ENCODE data around the gene TECR. TPM values are rescaled to one million over a fixed set of nuclear protein-coding genes. Genes with fewer than 3 reads are reported as not detected.

The TECR gene
- total and polyA plus RNA-seq, 9 of the 15 experiments (the other 6 are each of a cell fraction or from before 2014, with no cell fraction given) = 29.3 to 211 (median 81.4) TPM

- Histone ChIP-seq H3K4me2 (ENCODE audit: insufficient read depth, low read length) (no peak overlapping the region), H3K27me3 (ENCODE audit: control insufficient read depth in 2 of 2, insufficient read depth in 2 of 2, low read length in 2 of 2) (no peaks in the 10 kb centered on the region), H3K4me3 (no peak overlapping the region), H3K9me1 (ENCODE audit: control insufficient read depth, insufficient read depth, low read length) (no peaks in the 10 kb centered on the region), H3K9me3 (replicated peaks; ENCODE audit: control insufficient read depth, insufficient read depth, low read depth, low read length) (no peaks in the 10 kb centered on the region), H3K4me1 (replicated peaks in 1 of 2; ENCODE audit: control insufficient read depth in 2 of 2, insufficient read depth in 2 of 2, low read length in 2 of 2) (peaks cover 15 to 39% of the 10 kb centered on the region in 2 experiments), H3K36me3 (ENCODE audit: control insufficient read depth, insufficient read depth, low read length) (peaks cover 39% of the 10 kb centered on the region; the same call in 2 of the 3 replicates), H3K27ac (ENCODE audit: extremely low read depth, low read depth, low read length) (no peak overlapping the region), H3K79me2 (ENCODE audit: control insufficient read depth, insufficient read depth, low read length) (peaks cover 71% of the 10 kb centered on the region), H2AFZ (ENCODE audit: low read depth, low read length) (no peak overlapping the region), H3K9ac (ENCODE audit: insufficient read depth in 1 of 2, low read depth in 2 of 2, low read length in 2 of 2) (peak overlapping the region in 1 of 2 experiments; percentile 65; a peak in 2 of 4 replicates), H4K20me1 (replicated peaks; ENCODE audit: control insufficient read depth, insufficient read depth, low read length) (peaks cover 8% of the 10 kb centered on the region; the same call in 1 of the 2 replicates)
- intact Hi-C loops (cut with micrococcal nuclease) = no loop called here
- FAIRE-seq (no peak), DNase-seq (ENCODE audit: extremely low read depth in 1 of 4, low spot score in 3 of 4) (no peak), ATAC-seq (no peak)
- CTCF ChIA-PET (ENCODE audit: low intra/inter-chr PET ratio) = no interaction called here
- WGBS (ENCODE audit: insufficient coverage, low coverage, missing lambda C conversion rate) = 82% methylated on average over 20 of the region's 21 CpGs
- POLR2A ChIA-PET = no interaction called here
- no TSS peak for BruUV-seq (replicated peaks)
- in situ Hi-C loops (cut with MboI) = no loop called here
- TF ChIP-seq ZNF316 (IDR thresholded peaks at IDR 0.05) (peak; percentile 28; the same call in 1 of the 2 replicates), ELK1 (CRISPR knock-in tag; IDR thresholded peaks at IDR 0.05) (no peak), TGIF2 (CRISPR knock-in tag; IDR thresholded peaks at IDR 0.05) (no peak), ZNF318 (IDR thresholded peaks at IDR 0.05; ENCODE audit: borderline replicate concordance in 1 of 2, low read depth in 1 of 2) (no peak), POLR2G (IDR thresholded peaks at IDR 0.05; ENCODE audit: low read depth, low read length) (0 out of 2 replicates have a peak, but pooled peaks have one; percentile 24), TCF7L2 (IDR thresholded peaks at IDR 0.05; ENCODE audit: low read depth, low read length) (no peak), ZBTB5 (IDR thresholded peaks at IDR 0.05) (no peak)
Measured at GRCh38 chr19:14544977-14545715, 15.8 kb downstream of the TECR start.
